Fibroblast of mammary gland (primary cell): ENCODE data around the gene ZNF750.
A peak's percentile ranks its signal among the peaks of the same experiment; 100 is the strongest.

ENCODE experiments used
- DNase-seq: peaks from one replicate; pipeline ENCODE4 v3.0.0-alpha.2; 2010; ENCODE audit warnings: low read depth
- H3K4me3 ChIP-seq: 2 replicates; pipeline ENCODE4 v1.5.1; 2011; ENCODE audit warnings: low read depth, mild to moderate bottlenecking, low read length, moderate library complexity; ENCODE audit not compliant: control insufficient read depth
- CTCF ChIP-seq: conservative IDR thresholded peaks from 2 replicates; pipeline ENCODE4 v1.5.1; 2011; ENCODE audit warnings: low read depth, low read length, inconsistent platforms; ENCODE audit not compliant: control insufficient read depth, insufficient read depth

ZNF750 gene

GRCh38 chr17:82878527-82878926 is 38.7 kb upstream of the ZNF750 start:
- no peak for TF ChIP-seq CTCF
- no peak overlapping the region for H3K4me3 ChIP-seq

GRCh38 chr17:82876602-82877379 is 37.0 kb upstream of the ZNF750 start:
- peak; percentile 87 for DNase-seq
- peak; percentile 64 for TF ChIP-seq CTCF
- no peak overlapping the region for H3K4me3 ChIP-seq

More at GRCh38 chr17:82878527-82878926, 38.7 kb upstream of the ZNF750 start:
- DNase-seq, result no peak

GRCh38 chr17:82876149-82876548 is 36.3 kb upstream of the ZNF750 start:
- DNase-seq, result peak; percentile 72
- H3K4me3 ChIP-seq, result no peak overlapping the region
- TF ChIP-seq CTCF, result no peak

DNA sequence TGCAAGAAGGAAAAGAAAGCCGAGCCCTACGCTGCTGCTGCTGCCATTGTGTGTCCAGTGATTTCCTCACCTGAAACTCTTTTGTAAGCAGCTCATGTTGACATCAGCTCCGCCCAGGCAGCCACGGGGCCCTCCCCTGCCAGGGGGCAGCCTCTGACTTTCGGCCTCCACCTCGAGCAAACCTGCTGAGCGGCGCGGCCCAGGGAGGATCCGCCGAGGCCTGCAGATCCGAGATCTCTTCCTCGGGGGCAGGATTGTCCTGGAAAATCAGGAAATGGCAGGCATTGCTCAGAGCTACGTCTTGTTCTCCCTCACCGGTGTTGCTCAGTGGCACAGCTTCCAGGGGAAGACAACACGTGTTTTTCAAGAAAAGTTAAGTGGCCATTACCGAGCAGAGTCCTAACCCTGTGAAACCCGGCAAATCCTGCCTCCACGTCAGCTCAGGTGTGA is 35.6 kb upstream of the ZNF750 start:
- DNase-seq, result no peak
- H3K4me3 ChIP-seq, result no peak overlapping the region
- no peak for TF ChIP-seq CTCF

DNA sequence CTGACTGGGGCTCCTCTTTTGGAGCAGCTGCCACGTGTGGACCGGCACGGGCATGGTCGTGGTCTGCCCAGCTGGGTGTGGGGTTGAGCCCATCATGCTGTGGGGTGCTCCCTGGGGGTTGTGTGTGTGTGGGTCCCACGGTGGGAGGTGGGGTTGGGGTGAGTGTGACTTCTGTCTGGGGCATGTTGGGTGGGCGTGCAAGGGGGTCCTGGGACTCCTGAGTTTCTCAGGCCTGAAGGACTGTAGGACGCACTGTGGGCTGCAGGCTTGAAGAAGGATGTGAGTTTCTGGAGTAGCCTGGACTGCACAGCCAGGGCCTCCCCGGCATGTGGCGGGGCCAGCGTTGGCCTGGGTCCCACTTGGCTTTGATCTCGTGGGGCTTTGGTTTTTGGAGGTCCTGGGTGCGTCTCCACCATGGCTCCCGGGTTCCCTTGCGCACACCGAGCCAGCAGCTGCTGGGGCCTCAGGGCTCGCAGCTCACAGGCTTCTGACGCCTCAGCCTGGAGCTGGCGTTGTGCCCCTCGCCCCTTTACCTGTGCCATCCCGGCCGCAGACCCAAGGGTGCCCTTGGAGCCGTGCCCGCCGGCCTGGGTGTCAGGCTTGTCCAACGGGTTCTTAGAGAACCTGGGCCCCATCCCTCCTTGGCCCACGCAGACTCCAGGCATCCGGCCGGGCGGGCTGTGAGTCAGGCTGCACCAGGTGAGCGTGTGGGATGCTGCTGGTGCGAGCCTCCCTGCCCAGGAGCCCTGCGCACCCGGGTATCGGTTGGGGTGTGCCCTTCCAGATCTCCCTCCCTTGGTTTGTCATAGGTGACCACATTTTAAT is 34.4 kb upstream of the ZNF750 start:
- no peak overlapping the region for H3K4me3 ChIP-seq

DNA sequence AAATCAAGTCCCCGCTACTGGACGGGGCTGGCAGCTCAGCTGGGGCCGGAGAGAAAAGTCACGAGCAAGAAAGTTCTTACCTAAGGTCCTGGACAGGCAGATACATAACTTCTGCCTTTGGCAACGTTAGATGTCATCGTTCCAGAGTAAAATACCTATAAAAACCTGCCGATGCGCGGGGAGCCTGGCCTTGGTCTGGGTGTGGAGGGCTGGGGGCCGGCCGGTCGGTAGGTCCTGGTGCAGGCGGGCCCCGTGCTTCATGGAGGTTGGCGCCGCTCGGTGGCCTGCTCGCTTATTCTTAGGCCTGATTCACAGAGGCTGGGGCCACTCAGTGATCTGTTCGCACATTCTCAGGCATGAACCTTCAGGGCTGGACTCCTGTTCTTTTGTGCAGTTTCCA is 33.7 kb upstream of the ZNF750 start:
- TF ChIP-seq CTCF, result no peak
- no peak overlapping the region for H3K4me3 ChIP-seq
- no peak for DNase-seq

More for the DNA sequence above, 34.4 kb upstream of the ZNF750 start:
- TF ChIP-seq CTCF, result no peak
- DNase-seq, result no peak
